Body of pancreas (tissue), 4 donors: ENCODE results near the gene PTPRD. TPM values are rescaled to one million over a fixed set of nuclear protein-coding genes. Genes with fewer than 3 reads are reported as not detected.

Experiments
- ATAC-seq: fragments of 150-250 bp; one replicate; pipeline ENCODE4 v1.9.1; 2016
- DNase-seq, 4 donors: peaks; one replicate each; pipeline ENCODE4 v3.0.0-alpha.2; 2019
- H3K27ac ChIP-seq, 4 donors: fragments of 200-600 bp; sonication (generic); 1 replicate in 3 of 4; 2 replicates in 1 of 4; pipeline versions ENCODE4 v1.5.1 to v1.6.1; 2016 to 2019; ENCODE audit warnings: mild to moderate bottlenecking in 1 of 4, mixed read lengths in 1 of 4, moderate library complexity in 1 of 4
- H3K27me3 ChIP-seq, 2 donors: fragments of 200-600 bp; sonication (generic); one replicate each; pipeline ENCODE4 v1.6.0; 2016; ENCODE audit warnings: mild to moderate bottlenecking in 1 of 2
- H3K36me3 ChIP-seq, 2 donors: fragments of 200-600 bp; sonication (generic); replicated peaks in 1 of 2; 2 replicates each; pipeline ENCODE4 v1.5.1; 2016; ENCODE audit warnings: low read depth in 2 of 2; ENCODE audit not compliant: insufficient read depth in 1 of 2
- H3K4me1 ChIP-seq: fragments of 200-600 bp; sonication (generic); one replicate; pipeline ENCODE4 v1.6.0; 2016
- H3K4me3 ChIP-seq, 2 donors: fragments of 200-600 bp; sonication (generic); 1 replicate in 1 of 2; 2 replicates in 1 of 2; pipeline ENCODE4 v1.5.1; 2016 to 2019
- H3K9me3 ChIP-seq, 3 donors: fragments of 200-600 bp; sonication (generic); 1 replicate in 2 of 3; 2 replicates in 1 of 3; pipeline ENCODE4 v1.5.1; 2016
- POLR2A ChIP-seq, 3 donors: fragments of 450-650 bp; IDR thresholded peaks; one replicate each; pipeline ENCODE4 v1.6.1; 2016; ENCODE audit warnings: antibody characterized with exemption in 3 of 3, mild to moderate bottlenecking in 2 of 3
- WGBS, 2 donors: methylation state at CpG; one replicate each; pipeline ENCODE4 v1.1.5; 2017; 5-methylcytosine and 5-hydroxymethylcytosine counted together
- intact Hi-C: fragments of 100-400 bp; cut with DNase I; formaldehyde crosslinking; loops from one replicate; pipeline ENCODE4 v1.15.1; 2023
- total RNA-seq, 2 donors: library from RNA; depleted of rRNA; stranded (reverse); fragments of >200 nt; gene quantifications; one replicate each; pipeline ENCODE4 v1.1.0, GENCODE V29; 2016
- TF ChIP-seq, protein P1 (sequence below), 7 experiments: fragments of 450-650 bp in 4 of 7; fragments of 200-600 bp in 3 of 7; sonication (generic) in 3 of 7; IDR thresholded peaks; one replicate each; pipeline ENCODE4 v1.5.1; 2016 to 2019; ENCODE audit warnings: antibody characterized with exemption in 7 of 7

Gene PTPRD
- total RNA-seq, 2 donors from 2014 or later = 4.3 to 4.9 TPM

DNA sequence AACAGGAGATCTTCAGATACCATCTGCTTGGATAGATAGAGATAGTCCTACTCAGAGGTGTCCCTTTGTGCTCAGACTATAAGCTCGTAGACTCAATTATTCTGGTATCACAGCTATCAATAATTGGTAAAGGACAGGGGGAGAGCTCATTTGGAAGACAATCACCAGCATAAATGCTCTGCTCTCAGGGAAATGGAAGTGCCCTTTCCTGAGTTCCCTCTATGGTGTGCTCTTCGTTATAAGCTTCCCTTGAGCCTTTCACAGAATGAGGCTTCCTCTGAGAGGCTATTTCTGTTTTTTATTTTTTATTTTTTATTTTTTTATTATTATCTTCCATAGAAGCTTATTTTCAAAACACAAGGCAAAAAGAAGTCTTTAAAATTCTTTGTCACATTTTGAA, 1657.5 kb downstream of the PTPRD start:
- TF ChIP-seq POLR2A (IDR thresholded peaks at IDR 0.05) = no peak
- TF ChIP-seq, protein P1, sequence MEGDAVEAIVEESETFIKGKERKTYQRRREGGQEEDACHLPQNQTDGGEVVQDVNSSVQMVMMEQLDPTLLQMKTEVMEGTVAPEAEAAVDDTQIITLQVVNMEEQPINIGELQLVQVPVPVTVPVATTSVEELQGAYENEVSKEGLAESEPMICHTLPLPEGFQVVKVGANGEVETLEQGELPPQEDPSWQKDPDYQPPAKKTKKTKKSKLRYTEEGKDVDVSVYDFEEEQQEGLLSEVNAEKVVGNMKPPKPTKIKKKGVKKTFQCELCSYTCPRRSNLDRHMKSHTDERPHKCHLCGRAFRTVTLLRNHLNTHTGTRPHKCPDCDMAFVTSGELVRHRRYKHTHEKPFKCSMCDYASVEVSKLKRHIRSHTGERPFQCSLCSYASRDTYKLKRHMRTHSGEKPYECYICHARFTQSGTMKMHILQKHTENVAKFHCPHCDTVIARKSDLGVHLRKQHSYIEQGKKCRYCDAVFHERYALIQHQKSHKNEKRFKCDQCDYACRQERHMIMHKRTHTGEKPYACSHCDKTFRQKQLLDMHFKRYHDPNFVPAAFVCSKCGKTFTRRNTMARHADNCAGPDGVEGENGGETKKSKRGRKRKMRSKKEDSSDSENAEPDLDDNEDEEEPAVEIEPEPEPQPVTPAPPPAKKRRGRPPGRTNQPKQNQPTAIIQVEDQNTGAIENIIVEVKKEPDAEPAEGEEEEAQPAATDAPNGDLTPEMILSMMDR (IDR thresholded peaks at IDR 0.05) = no peak
- H3K4me1 ChIP-seq = no peaks in the 10 kb centered on the region
- no peaks in the 10 kb centered on the region for H3K36me3 ChIP-seq
- no peak overlapping the region for H3K4me3 ChIP-seq
- H3K9me3 ChIP-seq = no peaks in the 10 kb centered on the region
- no peak for ATAC-seq
- intact Hi-C loops = no loop called here
- no peaks in the 10 kb centered on the region for H3K27me3 ChIP-seq
- no peak for DNase-seq
- 38 to 40% methylated on average over 2 of the region's 2 CpGs for WGBS, 2 donors
- no peak overlapping the region for H3K27ac ChIP-seq

DNA sequence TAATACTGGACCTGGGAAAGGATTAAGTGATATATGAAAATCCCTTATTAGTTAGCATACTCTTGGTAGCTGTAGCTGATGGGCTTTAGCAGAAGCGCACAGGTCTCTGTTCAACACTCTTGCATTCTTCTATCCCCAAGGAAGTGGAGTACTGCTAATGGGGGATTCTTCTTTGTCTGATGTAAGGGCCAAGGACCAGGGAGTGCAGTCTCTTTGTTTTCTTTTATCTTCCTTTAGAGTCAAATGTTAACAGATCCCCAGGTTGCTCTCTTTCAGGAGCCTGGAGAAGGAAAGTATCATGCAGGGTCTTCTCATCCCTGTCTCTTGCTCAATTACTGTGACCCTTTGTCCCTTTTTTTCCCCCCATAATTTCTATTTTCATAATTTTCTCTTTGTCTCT, 1666.3 kb downstream of the PTPRD start:
- Histone ChIP-seq H3K27ac (no peak overlapping the region), H3K9me3 (no peaks in the 10 kb centered on the region), H3K36me3 (no peaks in the 10 kb centered on the region), H3K4me3 (no peak overlapping the region), H3K4me1 (no peaks in the 10 kb centered on the region), H3K27me3 (no peaks in the 10 kb centered on the region)
- intact Hi-C loops = no loop called here
- no peak for DNase-seq
- 67 to 71% methylated on average over 1 of the region's 1 CpG for WGBS, 2 donors
- ATAC-seq = no peak
- TF ChIP-seq, protein P1 (IDR thresholded peaks at IDR 0.05) = no peak
- no peak for TF ChIP-seq POLR2A (IDR thresholded peaks at IDR 0.05)

DNA sequence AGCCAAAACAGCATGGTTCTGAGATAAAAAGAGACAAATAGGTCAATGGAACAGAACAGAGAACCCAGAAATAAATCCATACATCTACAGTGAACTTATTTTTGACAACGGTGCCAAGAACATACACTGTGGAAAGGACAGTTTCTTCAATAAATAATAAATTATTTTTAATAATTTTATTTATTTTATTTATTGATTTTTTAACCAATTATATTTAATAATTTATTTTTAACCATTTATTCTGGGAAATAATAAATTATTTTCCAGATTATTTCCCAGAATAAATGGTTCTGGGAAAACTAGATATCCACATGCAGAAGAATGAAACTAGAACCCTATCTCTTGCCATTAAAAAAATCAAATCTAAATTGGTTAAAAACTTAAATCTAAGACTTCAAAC, 1669.4 kb downstream of the PTPRD start:
- H3K27ac ChIP-seq = no peak overlapping the region
- WGBS, 2 donors = 73 to 85% methylated on average over 1 of the region's 1 CpG

DNA sequence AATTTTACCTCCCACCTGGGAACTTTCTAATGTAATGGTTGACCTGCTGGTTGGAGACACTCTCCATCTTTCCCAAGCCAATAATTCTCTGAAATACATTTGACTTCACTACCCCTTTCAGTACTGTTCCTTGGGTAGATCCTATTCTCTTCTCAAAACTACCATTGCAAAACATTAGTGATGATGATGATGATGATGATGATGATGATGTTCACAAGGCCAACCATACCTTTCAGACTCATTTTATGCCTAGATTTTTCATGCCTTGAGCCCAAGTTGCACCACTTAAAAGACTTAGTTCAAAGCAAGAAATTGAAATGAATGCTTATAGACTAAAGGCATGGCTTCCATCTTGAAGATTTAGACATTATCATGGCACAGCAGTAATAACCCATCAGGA, 1672.2 kb downstream of the PTPRD start:
- intact Hi-C loops = no loop called here
- H3K36me3 ChIP-seq = no peaks in the 10 kb centered on the region
- no peaks in the 10 kb centered on the region for H3K27me3 ChIP-seq
- H3K9me3 ChIP-seq = no peaks in the 10 kb centered on the region
- DNase-seq = no peak
- H3K4me1 ChIP-seq = no peaks in the 10 kb centered on the region
- TF ChIP-seq POLR2A (IDR thresholded peaks at IDR 0.05) = no peak
- TF ChIP-seq, protein P1 (IDR thresholded peaks at IDR 0.05) = no peak
- H3K27ac ChIP-seq = no peak overlapping the region
- H3K4me3 ChIP-seq = no peak overlapping the region
- ATAC-seq = no peak

More for the DNA sequence above, 1669.4 kb downstream of the PTPRD start:
- DNase-seq (no peak), ATAC-seq (no peak)
- no peaks in the 10 kb centered on the region for H3K9me3 ChIP-seq
- H3K4me3 ChIP-seq = no peak overlapping the region
- no peaks in the 10 kb centered on the region for H3K4me1 ChIP-seq
- intact Hi-C loops = no loop called here
- no peak for TF ChIP-seq POLR2A (IDR thresholded peaks at IDR 0.05)
- TF ChIP-seq, protein P1 (IDR thresholded peaks at IDR 0.05) = no peak
- no peaks in the 10 kb centered on the region for H3K27me3 ChIP-seq
- no peaks in the 10 kb centered on the region for H3K36me3 ChIP-seq

DNA sequence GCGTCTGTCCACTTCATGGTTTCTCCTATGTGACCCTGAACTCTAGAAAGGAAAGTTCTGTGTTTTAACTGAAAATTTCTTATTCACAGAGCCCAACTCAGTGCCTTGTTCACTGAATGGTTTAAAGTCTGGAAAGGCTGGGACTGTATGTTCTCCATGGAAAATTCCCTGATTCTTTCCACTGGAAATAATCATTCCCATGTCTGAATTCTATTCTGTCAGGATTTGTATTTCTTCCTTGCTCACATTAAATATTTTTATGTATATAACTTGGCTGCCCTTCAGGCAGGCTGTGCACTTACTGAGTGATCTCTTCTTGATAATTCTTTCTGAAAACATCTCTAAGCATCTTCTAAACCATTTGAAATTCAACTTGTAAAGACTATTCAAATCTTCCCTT, 1686.3 kb downstream of the PTPRD start:
- no peak overlapping the region for H3K27ac ChIP-seq
- no peak overlapping the region for H3K4me3 ChIP-seq
- H3K4me1 ChIP-seq = no peaks in the 10 kb centered on the region
- no peaks in the 10 kb centered on the region for H3K9me3 ChIP-seq
- TF ChIP-seq POLR2A (IDR thresholded peaks at IDR 0.05) = no peak
- TF ChIP-seq, protein P1 (IDR thresholded peaks at IDR 0.05) = no peak
- 48 to 55% methylated on average over 1 of the region's 1 CpG for WGBS, 2 donors
- intact Hi-C loops = no loop called here
- ATAC-seq (no peak), DNase-seq (no peak)
- H3K36me3 ChIP-seq = no peaks in the 10 kb centered on the region
- H3K27me3 ChIP-seq = no peaks in the 10 kb centered on the region
